ELF-1 (cell line): Measurements from ENCODE around the gene MRM3.
A peak's percentile ranks its signal among the peaks of the same experiment; 100 is the strongest.
"Not testable (repeated sequence)": the region's sequence is repeated elsewhere in the genome, so short reads cannot be mapped to it uniquely, and the experiment has no call there.

Source experiments
- DNase-seq: peaks from one replicate; pipeline ENCODE4 v3.0.0-alpha.2; 2016; ENCODE audit warnings: low read depth, low spot score

MRM3 gene

DNA sequence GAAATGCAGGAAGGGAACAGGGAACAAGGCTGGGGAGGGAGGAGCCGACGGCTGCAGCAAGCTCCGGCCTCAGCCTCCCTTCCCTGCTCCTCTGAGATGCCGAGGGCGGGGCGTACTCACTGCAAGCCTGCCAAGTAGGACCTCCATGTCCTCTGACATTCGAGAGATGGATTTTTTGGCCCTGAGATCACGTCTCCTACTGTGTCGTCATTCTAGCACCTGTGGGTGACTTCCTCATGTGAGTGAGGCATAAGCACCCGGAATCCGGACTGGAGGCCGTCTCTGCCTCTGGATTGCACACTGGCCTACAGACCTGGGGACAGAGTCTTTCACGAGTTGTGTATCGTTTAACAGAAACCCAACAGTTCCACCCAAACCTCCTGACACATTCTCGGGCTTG is 14.5 kb downstream of the MRM3 start:
- no peak for DNase-seq

DNA sequence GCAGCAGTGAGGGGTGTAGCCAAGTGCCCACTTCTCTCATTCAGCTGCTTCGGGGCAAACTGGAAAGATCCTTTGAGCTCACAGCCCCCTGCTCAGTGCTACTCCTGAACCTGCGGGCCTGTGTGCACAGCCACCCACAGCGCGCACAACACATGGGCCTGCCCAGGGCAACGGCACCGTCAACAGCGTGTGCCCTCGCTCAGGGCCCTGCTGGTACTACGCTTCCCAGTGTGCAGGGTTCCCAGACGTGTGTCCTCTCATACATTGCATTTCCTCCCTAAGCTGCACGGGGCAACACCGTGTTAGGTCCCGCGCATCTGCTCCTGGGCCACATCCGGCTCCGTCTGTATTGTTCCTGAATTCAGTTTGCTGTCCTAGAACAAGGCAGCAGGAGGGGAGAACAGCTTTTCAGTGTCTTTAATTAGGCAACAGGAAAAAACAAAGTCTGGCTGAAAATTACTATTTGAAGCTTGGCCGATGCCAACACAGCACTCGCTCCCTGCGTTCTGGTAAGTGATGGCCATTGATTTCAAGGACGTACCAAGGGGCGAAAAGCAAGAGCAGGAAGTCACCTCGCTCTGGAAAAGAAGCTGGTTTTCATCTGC is 15.2 kb downstream of the MRM3 start:
- no peak for DNase-seq

DNA sequence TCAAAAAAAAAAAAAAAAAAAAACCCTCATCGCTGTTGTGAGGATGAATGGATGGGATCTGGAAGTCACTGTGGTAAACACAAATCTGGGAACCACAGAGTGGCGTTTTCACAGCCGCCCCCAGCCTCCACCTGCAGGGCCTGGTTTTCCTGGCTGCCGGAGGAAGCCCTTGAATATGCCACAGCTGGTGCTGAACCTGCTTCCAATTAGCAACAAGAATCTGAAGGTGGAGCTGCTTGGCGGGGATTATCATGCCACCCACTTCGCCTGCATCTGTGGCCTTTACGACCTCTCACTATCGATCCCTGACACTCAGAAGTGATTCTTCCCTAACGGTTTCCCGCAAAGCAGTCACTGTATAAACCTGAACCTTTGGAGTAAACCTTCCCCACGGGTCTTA is 16.1 kb downstream of the MRM3 start:
- no peak for DNase-seq

DNA sequence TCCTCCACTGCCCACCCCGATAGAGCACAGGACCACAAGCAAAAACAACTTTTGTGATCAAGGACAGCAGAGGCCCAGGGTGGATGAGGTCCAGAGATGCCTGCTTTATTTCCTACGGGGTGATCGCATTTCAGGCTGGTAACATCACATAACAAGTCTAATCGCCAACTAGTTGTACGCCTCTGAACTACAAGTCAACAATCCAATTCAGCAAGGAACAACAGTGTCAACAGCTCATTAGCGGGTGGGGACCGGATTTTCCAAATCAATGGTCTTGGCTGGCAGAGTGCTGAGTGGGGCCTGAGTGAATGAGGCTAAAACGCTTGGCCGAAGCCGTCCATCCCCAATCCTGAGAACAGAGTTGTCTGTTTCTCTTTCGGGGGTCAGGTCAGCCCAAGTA is 17.1 kb downstream of the MRM3 start:
- DNase-seq = no peak

DNA sequence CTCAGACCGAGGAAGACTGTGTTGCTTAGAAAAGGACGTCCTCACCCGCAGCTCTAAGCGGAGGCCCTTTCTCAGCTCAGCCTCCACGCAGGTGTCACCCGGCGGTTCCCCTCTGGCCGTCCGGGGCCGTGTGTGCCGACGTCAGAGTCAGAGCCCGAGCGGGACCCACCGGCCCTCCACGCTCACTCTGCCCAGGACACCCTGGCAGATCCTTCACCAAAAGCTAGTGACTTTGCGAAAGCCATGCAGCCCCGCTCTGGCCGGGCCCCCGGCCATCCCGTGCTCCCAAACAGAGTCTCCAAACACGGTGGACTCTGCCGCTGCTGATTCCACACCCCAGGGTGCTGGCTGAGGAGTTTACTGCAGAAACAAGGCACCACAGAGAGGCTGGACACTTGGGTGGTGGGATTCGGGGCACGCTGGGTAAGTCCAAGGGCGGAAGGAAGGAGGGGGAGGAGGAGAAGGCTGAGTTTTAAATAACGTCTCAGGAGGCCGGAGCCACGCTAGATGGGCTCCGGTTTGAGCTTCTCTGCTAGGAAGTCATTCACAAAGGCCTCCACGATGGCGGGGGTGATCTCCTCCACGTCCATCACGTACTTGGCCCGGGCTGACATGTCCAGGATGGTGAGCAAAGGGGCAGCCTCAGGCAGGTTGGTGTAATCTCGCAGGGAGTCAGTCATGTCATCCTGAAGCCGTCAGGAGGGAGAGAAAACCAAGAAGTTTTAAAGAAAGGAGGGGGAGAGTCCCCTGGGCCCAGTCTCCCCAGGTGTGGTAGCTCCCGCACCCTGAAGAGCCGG is 18.5 kb downstream of the MRM3 start:
- DNase-seq = no peak

DNA sequence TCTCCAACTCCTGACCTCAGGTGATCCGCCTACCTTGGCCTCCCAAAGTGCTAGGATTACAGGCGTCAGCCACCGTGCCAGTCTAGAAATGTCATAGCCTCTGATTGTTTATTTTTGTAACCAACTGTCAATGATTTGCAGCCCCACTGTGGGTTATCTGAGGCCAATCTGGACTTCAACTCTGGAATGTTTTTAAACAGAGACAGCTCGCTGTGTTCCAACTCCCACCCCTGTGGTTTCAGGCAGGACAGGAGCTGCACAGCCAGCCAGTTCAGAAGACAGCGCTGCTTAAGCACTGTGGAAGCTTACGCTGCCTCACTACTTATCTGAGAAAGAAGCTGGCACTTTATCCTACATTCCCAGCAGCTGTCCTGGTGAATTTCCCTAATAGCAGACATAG is 19.5 kb downstream of the MRM3 start:
- no peak for DNase-seq

DNA sequence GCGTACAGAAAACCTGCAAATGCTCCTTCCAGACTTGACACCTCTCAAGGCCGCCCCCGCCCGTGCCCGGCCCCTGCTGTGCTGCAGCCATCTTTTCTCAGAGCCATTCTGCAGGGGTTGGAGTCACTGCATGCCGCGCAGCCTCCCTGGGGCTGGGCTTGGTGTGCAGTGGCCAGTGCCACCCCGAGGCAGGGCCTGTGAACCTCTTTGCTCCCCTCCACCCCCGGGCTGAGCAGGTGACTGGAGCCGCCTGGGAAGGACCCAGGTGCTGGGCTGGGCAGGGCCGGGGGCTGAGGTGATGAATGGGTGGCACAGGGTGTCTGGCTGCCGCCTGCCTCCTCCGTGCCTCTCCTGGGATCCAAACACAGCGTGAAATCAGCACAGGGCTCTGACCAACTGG is 20.3 kb downstream of the MRM3 start:
- no peak for DNase-seq

DNA sequence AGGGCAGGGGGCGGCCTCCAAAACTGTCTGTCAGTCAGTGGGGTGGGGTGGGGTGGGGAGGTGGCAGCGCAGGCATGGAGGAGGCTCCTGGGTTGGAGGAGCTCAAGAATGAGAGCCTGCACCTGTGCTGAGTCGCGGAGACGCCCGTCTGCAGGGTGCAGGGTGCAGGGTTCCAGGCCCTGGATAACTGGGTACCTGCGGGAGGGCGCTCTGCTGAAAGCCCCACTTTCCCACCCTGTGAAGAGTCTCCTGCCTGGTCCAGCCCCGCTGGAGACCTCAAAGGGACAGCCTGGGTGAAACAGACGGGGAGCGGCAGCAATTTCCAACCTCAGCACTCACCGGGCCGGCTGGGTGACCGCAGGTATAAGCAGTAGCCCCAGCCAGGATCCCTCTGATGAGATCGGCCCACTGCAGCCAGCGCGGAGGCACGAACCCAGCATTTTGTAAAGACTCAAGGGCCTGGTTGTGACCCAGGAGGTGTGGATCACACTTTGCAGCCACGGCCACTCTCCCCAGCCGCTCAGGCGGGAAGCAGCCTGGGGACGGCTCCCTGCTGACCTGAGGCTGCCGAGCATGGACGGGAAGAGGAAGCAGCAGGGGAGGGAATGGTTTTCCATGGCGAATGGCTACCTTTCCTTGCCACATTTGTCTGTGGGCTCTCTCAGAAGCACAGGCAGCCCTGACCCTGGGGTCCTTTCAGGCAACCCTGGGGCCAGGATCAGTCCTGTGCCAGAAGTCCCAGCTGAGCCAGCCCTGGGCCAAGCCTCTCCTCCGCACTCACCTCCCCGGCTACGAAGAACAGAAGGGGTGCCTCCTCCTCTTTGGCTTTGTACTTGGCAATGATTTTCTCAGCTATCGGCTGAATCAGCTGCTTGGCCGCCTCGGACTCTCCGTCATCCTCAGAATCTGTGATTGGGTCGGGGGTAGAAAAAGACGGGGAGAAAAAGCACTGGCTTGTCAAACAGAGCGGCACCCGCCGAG is 21.0 kb downstream of the MRM3 start:
- DNase-seq = no peak

DNA sequence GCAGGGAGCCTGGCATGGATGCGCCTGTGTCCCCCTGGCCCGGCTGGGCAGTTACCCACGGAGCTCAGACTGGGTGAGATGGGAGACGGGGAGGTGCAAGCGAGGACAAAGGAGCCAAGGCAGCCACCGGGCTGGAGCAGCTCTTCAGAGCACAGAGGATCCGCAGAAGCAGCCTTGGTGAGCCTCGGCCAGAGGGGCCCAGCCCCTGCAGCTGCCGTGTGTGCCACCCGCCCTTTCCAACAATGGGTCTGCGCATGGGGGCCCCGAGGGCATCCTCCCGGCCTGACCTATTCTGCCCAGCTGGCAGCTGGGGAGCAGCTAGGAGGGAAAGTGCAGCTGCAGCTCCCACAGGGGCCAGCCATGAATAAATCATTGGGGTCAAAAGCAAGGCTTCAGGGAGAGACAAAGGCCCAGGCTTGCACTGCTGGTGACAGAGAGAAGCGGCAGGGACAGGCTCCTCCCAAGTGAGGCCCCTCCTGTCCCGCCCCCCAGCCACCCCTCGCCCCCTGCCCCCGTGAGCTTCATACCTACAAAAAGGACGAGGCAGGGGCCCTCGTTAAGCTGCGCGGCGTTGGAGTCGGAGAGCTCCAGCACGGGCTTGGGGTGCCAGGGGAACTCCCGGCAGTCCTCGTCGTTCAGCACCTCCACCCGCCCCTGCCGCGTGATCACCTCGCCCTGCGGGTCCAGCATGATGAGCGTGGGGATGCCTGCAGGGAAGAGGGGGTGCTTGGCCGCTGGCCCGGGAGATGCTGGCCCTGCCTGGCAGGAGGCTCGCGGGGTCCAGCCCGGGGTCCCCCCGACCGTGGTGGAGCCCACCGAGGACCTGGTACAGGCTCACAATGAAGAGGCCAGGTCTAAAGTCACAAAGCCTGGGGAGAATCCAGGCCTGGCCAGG is 22.6 kb downstream of the MRM3 start:
- no peak for DNase-seq

DNA sequence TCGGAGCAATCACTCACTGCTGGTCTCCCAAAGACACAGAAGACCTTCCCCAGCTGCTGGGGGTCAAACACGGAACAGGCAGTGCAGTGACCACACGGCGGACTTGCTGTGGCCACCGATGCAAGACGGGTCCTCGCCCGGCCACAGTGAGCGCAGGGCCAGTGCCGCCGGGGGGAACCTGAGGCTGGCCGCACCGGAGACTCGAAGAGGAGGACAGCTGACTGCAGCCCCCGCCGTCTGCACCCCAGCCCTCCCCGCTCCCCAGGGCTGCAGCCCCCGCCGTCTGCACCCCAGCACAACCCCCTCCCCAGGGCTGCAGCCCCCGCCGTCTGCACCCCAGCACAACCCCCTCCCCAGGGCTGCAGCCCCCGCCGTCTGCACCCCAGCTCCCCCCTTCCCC is 23.7 kb downstream of the MRM3 start:
- not testable (repeated sequence) for DNase-seq

DNA sequence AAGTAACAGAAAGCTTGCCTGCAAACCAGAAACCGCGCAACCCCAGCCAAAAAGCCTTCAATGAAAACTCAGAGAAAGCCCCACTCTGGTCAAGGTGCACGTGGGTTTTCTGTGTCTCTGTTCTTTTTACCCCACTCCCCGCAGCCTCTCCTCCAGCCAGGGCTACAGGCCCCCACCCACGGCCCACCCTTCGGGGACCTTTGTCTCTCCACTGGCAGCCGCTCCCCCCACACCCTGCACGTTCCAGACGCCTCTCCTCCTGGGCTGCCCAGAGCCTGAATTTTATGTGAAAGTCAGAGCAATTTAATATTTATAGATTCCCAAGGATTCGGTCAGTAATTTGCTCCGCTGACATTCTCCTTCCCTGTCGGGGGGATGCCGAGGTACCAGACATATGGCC is 24.2 kb downstream of the MRM3 start:
- DNase-seq = no peak

DNA sequence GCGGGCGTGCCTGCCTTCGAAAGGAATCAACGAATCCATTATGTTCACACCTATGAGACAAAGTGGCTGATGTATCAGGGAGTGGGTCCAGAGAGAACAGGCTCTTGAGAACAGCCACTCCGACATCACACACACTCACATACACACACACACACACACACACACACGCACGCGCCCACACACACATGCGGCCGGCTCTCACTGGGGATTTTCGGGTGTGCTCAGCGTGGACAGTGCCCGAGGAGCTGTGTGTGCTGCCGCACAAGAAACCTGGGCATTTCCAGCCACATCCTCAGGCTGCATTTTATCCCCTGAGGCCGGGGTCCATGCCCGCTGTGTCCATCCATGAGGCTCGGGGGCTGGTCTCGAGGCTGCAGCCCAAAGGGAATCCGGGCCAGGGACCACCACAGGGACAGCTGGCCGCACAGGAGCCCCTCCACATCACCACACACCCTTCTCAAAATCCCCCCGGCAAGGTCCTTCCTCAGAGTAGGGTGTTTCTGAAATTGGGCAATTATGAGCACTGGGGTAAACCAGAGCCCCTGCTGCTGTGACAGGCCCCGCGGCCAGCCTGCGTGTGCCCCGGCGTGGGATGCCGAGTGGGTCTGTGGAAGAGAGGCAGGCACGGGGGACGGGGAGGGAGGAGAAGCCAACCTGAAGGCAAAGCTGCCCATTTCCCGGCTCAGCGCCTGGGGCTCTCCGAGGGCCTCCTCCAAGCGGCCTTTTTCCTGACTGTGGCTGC is 24.8 kb downstream of the MRM3 start:
- no peak for DNase-seq

DNA sequence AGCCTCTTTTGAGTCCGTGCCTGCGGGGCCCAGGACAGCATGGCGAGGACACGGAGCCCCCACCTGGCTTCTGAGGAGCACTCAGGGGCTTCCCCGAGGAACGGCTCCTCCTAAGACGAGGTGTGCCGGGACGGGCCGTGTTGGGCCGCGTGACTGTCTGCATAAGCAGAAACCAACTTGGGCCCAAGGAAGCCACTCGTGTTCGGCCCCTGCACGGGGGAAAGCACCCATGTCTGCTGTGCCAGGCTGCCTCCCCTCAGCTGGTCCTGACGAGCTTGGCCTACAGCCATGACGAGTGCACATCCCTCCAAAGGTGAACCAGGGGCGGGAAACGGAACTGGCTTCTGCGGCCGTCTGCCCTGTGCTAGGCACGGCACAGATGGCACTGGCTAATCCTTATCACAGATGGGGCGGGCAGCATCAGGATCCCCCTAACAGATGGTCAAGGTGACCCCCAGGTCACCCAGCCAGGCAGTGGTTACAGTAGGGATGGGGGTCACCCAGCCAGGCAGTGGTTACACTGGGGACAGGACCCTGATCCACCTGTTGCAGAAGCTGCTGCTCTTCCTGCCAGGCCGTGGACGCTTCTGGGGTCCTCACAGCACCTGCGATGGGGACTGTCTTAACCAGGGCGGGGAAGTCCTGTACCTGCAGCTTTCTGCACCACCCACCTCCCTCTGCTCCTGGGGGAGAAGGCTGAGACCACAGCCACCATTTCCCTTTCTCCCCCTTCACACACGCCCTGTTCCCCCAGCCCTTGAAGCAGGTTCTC is 25.6 kb downstream of the MRM3 start:
- DNase-seq = no peak

DNA sequence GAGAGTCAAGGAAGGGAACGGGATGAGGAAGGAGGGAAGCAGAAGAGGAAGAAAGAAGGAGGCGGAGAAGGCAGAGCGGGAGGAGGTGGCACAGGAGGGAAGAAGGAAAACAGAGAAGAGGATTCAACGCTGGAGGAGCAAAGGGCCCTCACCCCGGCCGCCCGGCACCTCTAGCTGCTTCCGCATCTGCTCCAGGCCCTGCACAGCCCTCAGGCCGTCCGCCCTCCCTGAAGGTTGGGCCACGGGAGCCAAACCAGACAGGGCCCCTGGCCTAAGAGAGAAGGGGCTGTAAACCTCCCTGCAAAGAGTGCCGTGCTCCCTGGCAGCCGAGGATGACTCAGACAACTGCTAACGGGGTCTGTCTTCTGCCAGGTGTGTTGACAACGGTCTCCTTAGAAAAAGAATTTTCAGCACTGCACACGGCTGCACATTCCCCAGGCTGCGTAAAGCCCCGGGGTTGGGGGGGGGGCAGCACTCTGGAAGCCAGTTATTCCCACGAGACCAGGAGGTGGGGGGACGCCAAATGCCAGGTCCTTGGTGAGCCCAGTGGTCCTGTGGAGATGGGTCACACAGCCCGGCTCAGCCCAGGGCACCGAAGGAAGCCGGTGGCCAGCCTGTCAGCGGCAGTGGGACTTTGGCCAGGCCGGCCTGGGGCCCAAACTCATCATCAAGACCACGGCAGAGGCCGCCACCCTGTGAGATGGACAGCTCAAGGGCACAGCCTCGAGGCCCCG is 29.1 kb downstream of the MRM3 start:
- peak; percentile 78 for DNase-seq

DNA sequence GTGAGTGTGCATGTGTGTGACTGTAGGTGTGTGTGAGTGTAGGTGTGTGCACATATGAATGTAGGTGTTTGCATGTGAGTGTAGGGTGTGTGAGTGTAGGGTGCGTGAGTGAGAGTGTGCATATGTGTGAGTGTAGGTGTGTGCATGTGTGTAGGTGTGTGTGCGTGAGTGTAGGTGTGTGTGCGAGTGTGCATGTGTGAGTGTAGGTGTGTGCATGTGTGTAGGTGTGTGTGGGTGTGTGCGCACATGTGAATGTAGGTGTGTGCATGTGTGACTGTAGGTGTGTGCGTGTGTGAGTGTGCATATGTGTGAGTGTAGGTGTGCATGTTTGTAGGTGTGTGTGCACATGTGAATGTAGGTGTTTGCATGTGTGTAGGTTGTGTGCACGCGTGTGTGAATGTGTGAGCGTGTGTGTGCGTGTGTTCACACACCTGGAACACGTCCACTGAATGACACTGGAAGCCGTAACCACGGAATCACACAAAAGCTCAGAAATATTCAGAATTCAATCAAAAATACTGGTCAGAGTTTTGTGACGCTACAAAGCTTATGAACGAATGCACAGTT is 30.6 kb downstream of the MRM3 start:
- DNase-seq = no peak

DNA sequence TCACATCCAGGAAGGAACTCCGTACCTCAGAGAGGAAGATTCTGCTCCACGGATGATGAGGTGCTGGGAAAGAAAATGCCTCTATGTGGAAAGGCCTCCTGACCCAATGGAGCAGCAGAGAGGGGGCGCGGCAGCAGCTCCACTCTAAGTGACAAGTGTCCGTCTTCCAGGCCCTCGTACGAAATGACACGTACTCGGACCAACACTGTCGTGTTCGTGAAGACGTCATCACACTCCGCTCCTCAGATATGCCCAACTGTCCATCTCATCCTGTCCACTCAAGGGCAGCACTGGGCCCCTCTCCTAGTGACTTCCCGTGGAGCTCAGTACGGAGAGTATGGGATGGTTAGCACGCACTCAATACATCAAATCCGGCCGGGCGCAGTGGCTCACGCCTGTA is 32.2 kb downstream of the MRM3 start:
- DNase-seq = no peak

DNA sequence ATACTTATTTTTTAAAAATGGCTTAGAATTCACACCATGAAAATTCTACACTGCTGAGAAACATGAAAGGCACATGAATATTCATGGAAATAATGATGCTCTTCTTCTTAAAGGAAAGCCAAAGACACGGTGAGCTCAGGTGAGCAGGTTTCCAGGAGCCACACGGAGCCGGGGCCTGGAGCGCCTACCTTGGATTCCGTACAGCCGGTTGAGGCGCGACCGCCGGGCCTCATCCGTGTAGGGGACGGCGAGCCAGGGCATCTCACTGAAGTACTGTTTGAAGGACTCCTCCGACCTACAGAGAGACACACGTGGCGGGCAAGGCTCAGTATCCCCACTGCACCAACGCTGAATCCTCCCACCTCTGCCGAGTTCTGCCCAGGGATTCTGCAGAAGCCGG is 37.1 kb downstream of the MRM3 start:
- DNase-seq = no peak

DNA sequence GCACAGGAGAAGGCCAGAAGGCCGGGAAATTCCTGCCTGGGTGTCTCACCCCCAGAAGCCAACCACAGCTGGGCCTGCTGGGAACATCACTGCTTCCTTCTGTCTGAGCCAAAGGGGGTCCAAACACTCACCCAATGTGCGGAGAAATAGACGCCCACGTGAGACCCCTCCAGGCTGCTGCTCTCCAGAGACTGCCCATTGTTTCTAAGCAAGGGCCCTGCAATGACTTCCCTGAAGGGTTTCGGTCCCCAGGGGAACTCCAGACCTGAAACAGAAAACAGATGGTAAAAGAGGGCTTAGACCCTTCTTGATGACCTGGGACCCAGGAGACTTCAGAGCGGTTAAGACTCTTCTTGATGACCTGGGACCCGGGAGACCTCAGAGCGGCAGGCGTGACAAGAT is 41.3 kb downstream of the MRM3 start:
- no peak for DNase-seq

DNA sequence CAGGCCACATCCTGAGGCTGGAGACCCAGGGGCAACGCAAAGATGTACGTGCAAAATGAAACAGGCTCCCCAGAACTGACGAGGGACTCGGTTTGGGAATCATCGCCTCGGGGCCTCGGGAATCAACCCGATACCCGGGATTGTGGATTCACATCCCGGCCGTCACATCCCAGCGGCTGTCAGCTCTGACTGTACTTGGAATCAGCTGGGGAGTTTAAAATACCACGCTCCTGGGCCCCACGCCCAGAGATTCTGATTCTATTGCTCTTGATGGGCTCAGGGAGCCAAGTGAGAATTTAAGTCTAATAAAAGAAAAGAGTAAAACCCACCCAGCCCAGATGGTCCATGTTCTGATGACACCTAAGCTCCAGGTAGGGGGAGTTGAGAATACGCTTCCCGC is 42.2 kb downstream of the MRM3 start:
- no peak for DNase-seq
